ENCODE data around the gene HEATR5A.

- TF ChIP-seq YY1 (IDR thresholded peaks at IDR 0.05; ENCODE audit: low read depth) (no peak), CTCF (IDR thresholded peaks at IDR 0.05) (no peak), MAX (IDR thresholded peaks at IDR 0.05; ENCODE audit: low read depth) (no peak), POLR2AphosphoS5 (IDR thresholded peaks at IDR 0.05; ENCODE audit: low read depth, low read length) (no peak)
Measured at GRCh38 chr14:31323419-31323818, 96.9 kb downstream of the HEATR5A start.
